MCF 10A (cell line): ENCODE measurements around the gene SEMA3G. TPM values are rescaled to one million over a fixed set of nuclear protein-coding genes. Genes with fewer than 3 reads are reported as not detected.

Experiments
- BruUV-seq: library from RNA; stranded (reverse); fragments of 400-500 nt; replicated peaks from 2 replicates; lab custom pipeline; 2021; lab: Mats Ljungman, UMichigan
- CTCF ChIA-PET: fragments of 300-600 bp; sonication (Branson Sonifier 250); formaldehyde crosslinking; extraction: SDS; loops from one replicate; lab custom pipeline; 2021; ENCODE audit warnings: antibody characterized with exemption, inconsistent platforms; lab: Yijun Ruan, JAX
- POLR2A ChIA-PET: fragments of 300-600, 350-650 bp; sonication (Branson Sonifier 250); formaldehyde crosslinking; extraction: SDS; loops from one replicate; lab custom pipeline; 2020; ENCODE audit warnings: antibody characterized with exemption, inconsistent platforms; lab: Yijun Ruan, JAX
- DNase-seq: peaks from one replicate; pipeline ENCODE4 v3.0.0-alpha.2; 2018; ENCODE audit not compliant: unreplicated experiment
- H3K27ac Mint-ChIP-seq: one replicate; pipeline ENCODE4 v1.8.0; 2022; ENCODE audit warnings: mild to moderate bottlenecking, low read depth, mixed read lengths; ENCODE audit not compliant: unreplicated experiment
- H3K27me3 Mint-ChIP-seq: one replicate; pipeline ENCODE4 v1.8.0; 2022; ENCODE audit warnings: mixed read lengths; ENCODE audit not compliant: insufficient read depth, unreplicated experiment
- H3K36me3 Mint-ChIP-seq: one replicate; pipeline ENCODE4 v1.8.0; 2022; ENCODE audit warnings: mild to moderate bottlenecking, moderate library complexity, mixed read lengths; ENCODE audit not compliant: insufficient read depth, unreplicated experiment
- H3K4me1 Mint-ChIP-seq: one replicate; pipeline ENCODE4 v1.8.0; 2022; ENCODE audit warnings: mixed read lengths; ENCODE audit not compliant: insufficient read depth, unreplicated experiment
- H3K4me3 Mint-ChIP-seq: one replicate; pipeline ENCODE4 v1.8.0; 2022; ENCODE audit warnings: mild to moderate bottlenecking, moderate library complexity, mixed read lengths; ENCODE audit not compliant: unreplicated experiment
- H3K9me3 Mint-ChIP-seq: one replicate; pipeline ENCODE4 v1.8.0; 2022; ENCODE audit warnings: mixed read lengths; ENCODE audit not compliant: unreplicated experiment
- intact Hi-C: fragments of 100-400 bp; cut with micrococcal nuclease; formaldehyde crosslinking; loops from 2 replicates; pipeline ENCODE4 v1.14.1; 2022
- total RNA-seq: library from RNA; stranded (reverse); gene quantifications from 2 replicates; pipeline ENCODE4 v1.2.3, GENCODE V29; 2022
- TF ChIP-seq, protein P1 (sequence below): fragments of 200-600 bp; IDR thresholded peaks from one replicate; pipeline ENCODE4 v1.8.0; 2022; ENCODE audit warnings: antibody characterized with exemption, mild to moderate bottlenecking; ENCODE audit not compliant: unreplicated experiment

Gene SEMA3G
- total RNA-seq, 1 experiment from 2014 or later: 0.12 TPM

DNA sequence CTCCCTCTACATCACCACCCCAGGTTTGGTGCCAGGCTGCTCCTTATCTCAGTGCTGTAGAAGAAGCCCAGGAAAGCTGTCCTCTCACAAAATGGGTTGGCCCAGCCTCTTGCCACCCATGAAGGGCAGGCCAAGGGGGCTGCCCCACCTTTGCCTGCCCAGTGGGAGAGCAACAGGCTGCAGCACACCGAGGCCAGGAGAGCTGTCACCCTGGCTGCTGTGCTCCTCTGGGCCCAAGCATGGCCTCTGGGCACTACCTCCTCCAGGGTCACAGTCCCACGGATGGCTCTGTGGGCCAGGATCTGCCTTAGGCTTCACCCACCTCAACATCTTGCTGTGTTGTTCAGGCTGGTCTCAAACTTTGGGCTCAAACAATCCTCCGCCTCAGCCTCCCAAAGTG lies 43.8 kb upstream of the SEMA3G start:
- BruUV-seq: no TSS peak
- DNase-seq: no peak
- TF ChIP-seq, protein P1, sequence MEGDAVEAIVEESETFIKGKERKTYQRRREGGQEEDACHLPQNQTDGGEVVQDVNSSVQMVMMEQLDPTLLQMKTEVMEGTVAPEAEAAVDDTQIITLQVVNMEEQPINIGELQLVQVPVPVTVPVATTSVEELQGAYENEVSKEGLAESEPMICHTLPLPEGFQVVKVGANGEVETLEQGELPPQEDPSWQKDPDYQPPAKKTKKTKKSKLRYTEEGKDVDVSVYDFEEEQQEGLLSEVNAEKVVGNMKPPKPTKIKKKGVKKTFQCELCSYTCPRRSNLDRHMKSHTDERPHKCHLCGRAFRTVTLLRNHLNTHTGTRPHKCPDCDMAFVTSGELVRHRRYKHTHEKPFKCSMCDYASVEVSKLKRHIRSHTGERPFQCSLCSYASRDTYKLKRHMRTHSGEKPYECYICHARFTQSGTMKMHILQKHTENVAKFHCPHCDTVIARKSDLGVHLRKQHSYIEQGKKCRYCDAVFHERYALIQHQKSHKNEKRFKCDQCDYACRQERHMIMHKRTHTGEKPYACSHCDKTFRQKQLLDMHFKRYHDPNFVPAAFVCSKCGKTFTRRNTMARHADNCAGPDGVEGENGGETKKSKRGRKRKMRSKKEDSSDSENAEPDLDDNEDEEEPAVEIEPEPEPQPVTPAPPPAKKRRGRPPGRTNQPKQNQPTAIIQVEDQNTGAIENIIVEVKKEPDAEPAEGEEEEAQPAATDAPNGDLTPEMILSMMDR: no peak
- no peak overlapping the region for H3K27ac Mint-ChIP-seq
- intact Hi-C loops: no loop called here
- no peaks in the 10 kb centered on the region for H3K27me3 Mint-ChIP-seq
- H3K4me3 Mint-ChIP-seq: no peak overlapping the region
- H3K36me3 Mint-ChIP-seq: peaks cover 46% of the 10 kb centered on the region
- H3K9me3 Mint-ChIP-seq: no peaks in the 10 kb centered on the region
- CTCF ChIA-PET: interaction anchor here (0.7 kb wide), 1 partner anchor 23 kb away, joined by 4 read pairs; no protein-coding TSS in a partner anchor
- no peaks in the 10 kb centered on the region for H3K4me1 Mint-ChIP-seq
- POLR2A ChIA-PET: no interaction called here

DNA sequence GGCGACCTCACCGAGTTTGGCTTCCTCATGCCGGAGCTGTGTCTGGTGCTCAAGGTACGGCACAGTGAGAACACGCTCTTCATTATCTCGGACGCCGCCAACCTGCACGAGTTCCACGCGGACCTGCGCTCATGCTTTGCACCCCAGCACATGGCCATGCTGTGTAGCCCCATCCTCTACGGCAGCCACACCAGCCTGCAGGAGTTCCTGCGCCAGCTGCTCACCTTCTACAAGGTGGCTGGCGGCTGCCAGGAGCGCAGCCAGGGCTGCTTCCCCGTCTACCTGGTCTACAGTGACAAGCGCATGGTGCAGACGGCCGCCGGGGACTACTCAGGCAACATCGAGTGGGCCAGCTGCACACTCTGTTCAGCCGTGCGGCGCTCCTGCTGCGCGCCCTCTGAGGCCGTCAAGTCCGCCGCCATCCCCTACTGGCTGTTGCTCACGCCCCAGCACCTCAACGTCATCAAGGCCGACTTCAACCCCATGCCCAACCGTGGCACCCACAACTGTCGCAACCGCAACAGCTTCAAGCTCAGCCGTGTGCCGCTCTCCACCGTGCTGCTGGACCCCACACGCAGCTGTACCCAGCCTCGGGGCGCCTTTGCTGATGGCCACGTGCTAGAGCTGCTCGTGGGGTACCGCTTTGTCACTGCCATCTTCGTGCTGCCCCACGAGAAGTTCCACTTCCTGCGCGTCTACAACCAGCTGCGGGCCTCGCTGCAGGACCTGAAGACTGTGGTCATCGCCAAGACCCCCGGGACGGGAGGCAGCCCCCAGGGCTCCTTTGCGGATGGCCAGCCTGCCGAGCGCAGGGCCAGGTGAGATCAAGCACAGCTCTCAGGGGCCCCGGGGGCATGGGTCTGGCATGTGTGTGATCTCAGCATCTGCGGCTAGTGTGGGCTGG lies 43.1 kb upstream of the SEMA3G start:
- Mint-ChIP-seq H3K36me3 (peaks cover 46% of the 10 kb centered on the region), H3K27ac (no peak overlapping the region), H3K4me1 (no peaks in the 10 kb centered on the region), H3K4me3 (no peak overlapping the region), H3K27me3 (no peaks in the 10 kb centered on the region), H3K9me3 (no peaks in the 10 kb centered on the region)
- POLR2A ChIA-PET: no interaction called here
- no TSS peak for BruUV-seq
- TF ChIP-seq, protein P1: no peak
- DNase-seq: no peak
- CTCF ChIA-PET: interaction anchor here (0.7 kb wide), 1 partner anchor 22 kb away, joined by 4 read pairs; no protein-coding TSS in a partner anchor
- intact Hi-C loops: no loop called here

DNA sequence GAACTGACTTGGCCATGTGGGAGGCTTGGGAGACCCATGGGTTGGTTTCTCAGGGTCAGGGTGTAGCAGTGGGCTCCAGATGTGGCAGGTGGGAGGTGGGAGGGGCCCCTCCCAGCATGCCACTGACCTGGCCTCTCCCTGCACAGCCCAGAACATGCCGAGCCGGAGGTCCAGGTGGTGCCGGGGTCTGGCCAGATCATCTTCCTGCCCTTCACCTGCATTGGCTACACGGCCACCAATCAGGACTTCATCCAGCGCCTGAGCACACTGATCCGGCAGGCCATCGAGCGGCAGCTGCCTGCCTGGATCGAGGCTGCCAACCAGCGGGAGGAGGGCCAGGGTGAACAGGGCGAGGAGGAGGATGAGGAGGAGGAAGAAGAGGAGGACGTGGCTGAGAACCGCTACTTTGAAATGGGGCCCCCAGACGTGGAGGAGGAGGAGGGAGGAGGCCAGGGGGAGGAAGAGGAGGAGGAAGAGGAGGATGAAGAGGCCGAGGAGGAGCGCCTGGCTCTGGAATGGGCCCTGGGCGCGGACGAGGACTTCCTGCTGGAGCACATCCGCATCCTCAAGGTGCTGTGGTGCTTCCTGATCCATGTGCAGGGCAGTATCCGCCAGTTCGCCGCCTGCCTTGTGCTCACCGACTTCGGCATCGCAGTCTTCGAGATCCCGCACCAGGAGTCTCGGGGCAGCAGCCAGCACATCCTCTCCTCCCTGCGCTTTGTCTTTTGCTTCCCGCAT lies 42.3 kb upstream of the SEMA3G start:
- TF ChIP-seq, protein P1: no peak
- Mint-ChIP-seq H3K27me3 (no peaks in the 10 kb centered on the region), H3K4me1 (no peaks in the 10 kb centered on the region), H3K4me3 (no peak overlapping the region), H3K9me3 (no peaks in the 10 kb centered on the region), H3K36me3 (peaks cover 47% of the 10 kb centered on the region), H3K27ac (no peak overlapping the region)
- CTCF ChIA-PET: no interaction called here
- intact Hi-C loops: no loop called here
- DNase-seq: no peak
- POLR2A ChIA-PET: no interaction called here
- BruUV-seq: no TSS peak
